Subcutaneous adipose tissue (tissue), 4 donors: ENCODE data around the gene GALNT17. TPM values are rescaled to one million over a fixed set of nuclear protein-coding genes. Genes with fewer than 3 reads are reported as not detected.

Experiments used
- CTCF ChIP-seq: fragments of 450-650 bp; IDR thresholded peaks from one replicate; pipeline ENCODE4 v1.5.1; 2016; ENCODE audit warnings: low read depth, mild to moderate bottlenecking, control low read depth, antibody characterized with exemption, moderate library complexity
- total RNA-seq, 4 donors: library from RNA; depleted of rRNA; stranded (reverse); fragments of >200 nt; gene quantifications; one replicate each; pipeline ENCODE4 v1.1.0, GENCODE V29; 2016

GALNT17 gene
- total RNA-seq, 4 donors from 2014 or later = 1.3 to 12.2 (median 6.7) TPM

- no peak for TF ChIP-seq CTCF
Observed at GRCh38 chr7:71580027-71580426, 448.1 kb downstream of the GALNT17 start.

GRCh38 chr7:71584256-71584655, 452.3 kb downstream of the GALNT17 start:
- TF ChIP-seq CTCF = no peak

- no peak for TF ChIP-seq CTCF
Observed at GRCh38 chr7:71591876-71592275, 459.9 kb downstream of the GALNT17 start.

- TF ChIP-seq CTCF = no peak
Observed at GRCh38 chr7:71594736-71595135, 462.8 kb downstream of the GALNT17 start.

GRCh38 chr7:71595176-71595575, 463.2 kb downstream of the GALNT17 start:
- no peak for TF ChIP-seq CTCF

GRCh38 chr7:71598553-71598952, 466.6 kb downstream of the GALNT17 start:
- no peak for TF ChIP-seq CTCF

GRCh38 chr7:71601851-71602250, 469.9 kb downstream of the GALNT17 start:
- no peak for TF ChIP-seq CTCF
